WTC11 (cell line): Measurements from ENCODE around the gene WIPF3. TPM values are rescaled to one million over a fixed set of nuclear protein-coding genes. Genes with fewer than 3 reads are reported as not detected.

Experiments used
- ATAC-seq: fragments of 200-7000 bp; cut with Tn5 transposase; 2 replicates; pipeline ENCODE4 v1.10.0; 2021; ENCODE audit warnings: mild to moderate bottlenecking, moderate library complexity
- CTCF ChIA-PET: fragments of 300-600 bp; sonication (Branson Sonifier 250); formaldehyde crosslinking; loops from one replicate; lab custom pipeline; 2021; ENCODE audit warnings: antibody characterized with exemption; lab: Charles Lee
- POLR2A ChIA-PET: fragments of 350-600 bp; sonication (Branson Sonifier 250); formaldehyde crosslinking; loops from one replicate; lab custom pipeline; 2021; ENCODE audit warnings: antibody characterized with exemption; lab: Charles Lee
- DNase-seq: peaks from one replicate; pipeline ENCODE4 v3.0.0; 2021; ENCODE audit warnings: low spot score
- H3K27ac Mint-ChIP-seq: 2 replicates; pipeline ENCODE4 v1.8.0; 2021; ENCODE audit warnings: mixed read lengths
- H3K27me3 Mint-ChIP-seq: 2 replicates; pipeline ENCODE4 v1.8.0; 2021; ENCODE audit warnings: low read depth, mild to moderate bottlenecking, moderate library complexity, mixed read lengths
- H3K36me3 Mint-ChIP-seq: 2 replicates; pipeline ENCODE4 v1.8.0; 2021; ENCODE audit warnings: mixed read lengths
- H3K4me1 Mint-ChIP-seq: 2 replicates; pipeline ENCODE4 v1.8.0; 2022; ENCODE audit warnings: mixed read lengths
- H3K4me3 Mint-ChIP-seq: 2 replicates; pipeline ENCODE4 v1.8.0; 2021; ENCODE audit warnings: mild to moderate bottlenecking, moderate library complexity, mixed read lengths
- H3K9me3 Mint-ChIP-seq: 2 replicates; pipeline ENCODE4 v1.8.0; 2021; ENCODE audit warnings: mixed read lengths
- CDX4 ChIP-seq: fragments of 250-450 bp; sonication (Bioruptor Pico); IDR thresholded peaks from 2 replicates; pipeline ENCODE4 v1.9.0; 2021; ENCODE audit warnings: moderate library complexity, mild to moderate bottlenecking, inconsistent platforms, borderline replicate concordance
- CREB1 ChIP-seq: sonication (generic); formaldehyde crosslinking; IDR thresholded peaks from 2 replicates; pipeline ENCODE4 v1.8.0; 2023; ENCODE audit warnings: mild to moderate bottlenecking, missing genetic modification reagents
- ETV6 ChIP-seq: sonication (generic); formaldehyde crosslinking; IDR thresholded peaks from 2 replicates; pipeline ENCODE4 v1.8.1; 2022; ENCODE audit warnings: mild to moderate bottlenecking, missing genetic modification reagents
- FOXJ3 ChIP-seq: sonication (generic); formaldehyde crosslinking; IDR thresholded peaks from 2 replicates; pipeline ENCODE4 v1.9.0; 2021; ENCODE audit warnings: missing genetic modification reagents, mild to moderate bottlenecking, borderline replicate concordance
- FOXP1 ChIP-seq: sonication (generic); formaldehyde crosslinking; IDR thresholded peaks from 2 replicates; pipeline ENCODE4 v1.8.0; 2022; ENCODE audit warnings: missing genetic modification reagents, mild to moderate bottlenecking, moderate library complexity, borderline replicate concordance
- FOXP4 ChIP-seq: sonication (generic); formaldehyde crosslinking; IDR thresholded peaks from 2 replicates; pipeline ENCODE4 v1.8.0; 2022; ENCODE audit warnings: mild to moderate bottlenecking, missing genetic modification reagents
- JUN ChIP-seq: sonication (generic); formaldehyde crosslinking; IDR thresholded peaks from 2 replicates; pipeline ENCODE4 v1.8.0; 2023; ENCODE audit warnings: mild to moderate bottlenecking, missing genetic modification reagents
- MLX ChIP-seq: sonication (generic); formaldehyde crosslinking; IDR thresholded peaks from 2 replicates; pipeline ENCODE4 v1.8.1; 2023; ENCODE audit warnings: mild to moderate bottlenecking, missing genetic modification reagents, moderate library complexity
- MYBL2 ChIP-seq: sonication (generic); formaldehyde crosslinking; IDR thresholded peaks from 2 replicates; pipeline ENCODE4 v1.8.1; 2023; ENCODE audit warnings: mild to moderate bottlenecking, moderate library complexity, missing genetic modification reagents
- NR1H2 ChIP-seq: sonication (generic); formaldehyde crosslinking; IDR thresholded peaks from 2 replicates; pipeline ENCODE4 v1.9.0; 2021; ENCODE audit warnings: mild to moderate bottlenecking, moderate library complexity, missing genetic modification reagents
- OVOL2 ChIP-seq: fragments of 250-450 bp; sonication (Bioruptor Pico); IDR thresholded peaks from 2 replicates; pipeline ENCODE4 v1.9.0; 2021; ENCODE audit warnings: mild to moderate bottlenecking, borderline replicate concordance
- SMAD3 ChIP-seq: sonication (generic); formaldehyde crosslinking; IDR thresholded peaks from 2 replicates; pipeline ENCODE4 v1.8.0; 2022; ENCODE audit warnings: missing genetic modification reagents, mild to moderate bottlenecking, borderline replicate concordance
- SMAD4 ChIP-seq: sonication (generic); formaldehyde crosslinking; IDR thresholded peaks from 2 replicates; pipeline ENCODE4 v1.8.0; 2022; ENCODE audit warnings: mild to moderate bottlenecking, missing genetic modification reagents
- TEAD1 ChIP-seq: sonication (generic); formaldehyde crosslinking; IDR thresholded peaks from 2 replicates; pipeline ENCODE4 v1.8.0; 2022; ENCODE audit warnings: mild to moderate bottlenecking, missing genetic modification reagents
- TP53 ChIP-seq: sonication (generic); formaldehyde crosslinking; IDR thresholded peaks from 2 replicates; pipeline ENCODE4 v1.8.1; 2023; ENCODE audit warnings: mild to moderate bottlenecking, missing genetic modification reagents
- ZNF232 ChIP-seq: sonication (generic); formaldehyde crosslinking; IDR thresholded peaks from 2 replicates; pipeline ENCODE4 v1.8.0; 2022; ENCODE audit warnings: mild to moderate bottlenecking, missing genetic modification reagents
- ZNF671 ChIP-seq: fragments of 250-450 bp; sonication (Bioruptor Pico); IDR thresholded peaks from 2 replicates; pipeline ENCODE4 v1.8.0; 2021; ENCODE audit warnings: mild to moderate bottlenecking
- total RNA-seq: library from RNA; stranded (reverse); gene quantifications from 3 replicates; pipeline ENCODE4 v1.2.3, GENCODE V29; 2021
- TF ChIP-seq, protein P1 (sequence below): sonication (generic); formaldehyde crosslinking; IDR thresholded peaks from 2 replicates; pipeline ENCODE4 v1.8.1; 2022; ENCODE audit warnings: low read depth, missing genetic modification reagents, borderline replicate concordance
- TF ChIP-seq, protein P2 (sequence below): sonication (generic); formaldehyde crosslinking; IDR thresholded peaks from 2 replicates; pipeline ENCODE4 v1.8.0; 2023; ENCODE audit warnings: missing genetic modification reagents
- TF ChIP-seq, protein P3 (sequence below): sonication (generic); formaldehyde crosslinking; IDR thresholded peaks from 2 replicates; pipeline ENCODE4 v1.8.0; 2023; ENCODE audit warnings: mild to moderate bottlenecking, missing genetic modification reagents
- TF ChIP-seq, protein P4 (sequence below): sonication (generic); formaldehyde crosslinking; IDR thresholded peaks from 2 replicates; pipeline ENCODE4 v1.8.0; 2022; ENCODE audit warnings: mild to moderate bottlenecking, missing genetic modification reagents
- TF ChIP-seq, protein P5 (sequence below): sonication (generic); formaldehyde crosslinking; IDR thresholded peaks from 2 replicates; pipeline ENCODE4 v1.8.1; 2023; ENCODE audit warnings: mild to moderate bottlenecking, missing genetic modification reagents, moderate library complexity
- TF ChIP-seq, protein P6 (sequence below): sonication (generic); formaldehyde crosslinking; IDR thresholded peaks from 2 replicates; pipeline ENCODE4 v1.8.1; 2023; ENCODE audit warnings: mild to moderate bottlenecking, moderate library complexity, missing genetic modification reagents

WIPF3 gene
- total RNA-seq, 1 experiment from 2014 or later = 9.9 TPM

GRCh38 chr7:29906200-29907022 is 100.1 kb downstream of the WIPF3 start:
- Mint-ChIP-seq H3K9me3 (peaks cover 27% of the 10 kb centered on the region), H3K27me3 (no peaks in the 10 kb centered on the region), H3K4me3 (no peak overlapping the region), H3K36me3 (peaks cover 45% of the 10 kb centered on the region), H3K27ac (no peak overlapping the region)
- DNase-seq (no peak), ATAC-seq (no peak)
- ChIA-PET CTCF (interaction anchor here (1.2 kb wide), 1 partner anchor 15 kb away, joined by 3 read pairs; no protein-coding TSS in a partner anchor), POLR2A (no interaction called here)
- TF ChIP-seq SMAD3 (CRISPR knock-in tag) (no peak), ETV6 (CRISPR knock-in tag) (no peak), FOXP4 (CRISPR knock-in tag) (no peak), CDX4 (CRISPR knock-in tag) (no peak), ZNF232 (no peak), TP53 (CRISPR knock-in tag) (no peak), FOXJ3 (CRISPR knock-in tag) (no peak), NR1H2 (no peak), CREB1 (CRISPR knock-in tag) (no peak)
- TF ChIP-seq, protein P1, sequence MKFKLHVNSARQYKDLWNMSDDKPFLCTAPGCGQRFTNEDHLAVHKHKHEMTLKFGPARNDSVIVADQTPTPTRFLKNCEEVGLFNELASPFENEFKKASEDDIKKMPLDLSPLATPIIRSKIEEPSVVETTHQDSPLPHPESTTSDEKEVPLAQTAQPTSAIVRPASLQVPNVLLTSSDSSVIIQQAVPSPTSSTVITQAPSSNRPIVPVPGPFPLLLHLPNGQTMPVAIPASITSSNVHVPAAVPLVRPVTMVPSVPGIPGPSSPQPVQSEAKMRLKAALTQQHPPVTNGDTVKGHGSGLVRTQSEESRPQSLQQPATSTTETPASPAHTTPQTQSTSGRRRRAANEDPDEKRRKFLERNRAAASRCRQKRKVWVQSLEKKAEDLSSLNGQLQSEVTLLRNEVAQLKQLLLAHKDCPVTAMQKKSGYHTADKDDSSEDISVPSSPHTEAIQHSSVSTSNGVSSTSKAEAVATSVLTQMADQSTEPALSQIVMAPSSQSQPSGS = no peak
- TF ChIP-seq, protein P2, sequence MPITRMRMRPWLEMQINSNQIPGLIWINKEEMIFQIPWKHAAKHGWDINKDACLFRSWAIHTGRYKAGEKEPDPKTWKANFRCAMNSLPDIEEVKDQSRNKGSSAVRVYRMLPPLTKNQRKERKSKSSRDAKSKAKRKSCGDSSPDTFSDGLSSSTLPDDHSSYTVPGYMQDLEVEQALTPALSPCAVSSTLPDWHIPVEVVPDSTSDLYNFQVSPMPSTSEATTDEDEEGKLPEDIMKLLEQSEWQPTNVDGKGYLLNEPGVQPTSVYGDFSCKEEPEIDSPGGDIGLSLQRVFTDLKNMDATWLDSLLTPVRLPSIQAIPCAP (CRISPR knock-in tag) = no peak
- TF ChIP-seq, protein P3, sequence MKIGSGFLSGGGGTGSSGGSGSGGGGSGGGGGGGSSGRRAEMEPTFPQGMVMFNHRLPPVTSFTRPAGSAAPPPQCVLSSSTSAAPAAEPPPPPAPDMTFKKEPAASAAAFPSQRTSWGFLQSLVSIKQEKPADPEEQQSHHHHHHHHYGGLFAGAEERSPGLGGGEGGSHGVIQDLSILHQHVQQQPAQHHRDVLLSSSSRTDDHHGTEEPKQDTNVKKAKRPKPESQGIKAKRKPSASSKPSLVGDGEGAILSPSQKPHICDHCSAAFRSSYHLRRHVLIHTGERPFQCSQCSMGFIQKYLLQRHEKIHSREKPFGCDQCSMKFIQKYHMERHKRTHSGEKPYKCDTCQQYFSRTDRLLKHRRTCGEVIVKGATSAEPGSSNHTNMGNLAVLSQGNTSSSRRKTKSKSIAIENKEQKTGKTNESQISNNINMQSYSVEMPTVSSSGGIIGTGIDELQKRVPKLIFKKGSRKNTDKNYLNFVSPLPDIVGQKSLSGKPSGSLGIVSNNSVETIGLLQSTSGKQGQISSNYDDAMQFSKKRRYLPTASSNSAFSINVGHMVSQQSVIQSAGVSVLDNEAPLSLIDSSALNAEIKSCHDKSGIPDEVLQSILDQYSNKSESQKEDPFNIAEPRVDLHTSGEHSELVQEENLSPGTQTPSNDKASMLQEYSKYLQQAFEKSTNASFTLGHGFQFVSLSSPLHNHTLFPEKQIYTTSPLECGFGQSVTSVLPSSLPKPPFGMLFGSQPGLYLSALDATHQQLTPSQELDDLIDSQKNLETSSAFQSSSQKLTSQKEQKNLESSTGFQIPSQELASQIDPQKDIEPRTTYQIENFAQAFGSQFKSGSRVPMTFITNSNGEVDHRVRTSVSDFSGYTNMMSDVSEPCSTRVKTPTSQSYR = no peak
- TF ChIP-seq, protein P4, sequence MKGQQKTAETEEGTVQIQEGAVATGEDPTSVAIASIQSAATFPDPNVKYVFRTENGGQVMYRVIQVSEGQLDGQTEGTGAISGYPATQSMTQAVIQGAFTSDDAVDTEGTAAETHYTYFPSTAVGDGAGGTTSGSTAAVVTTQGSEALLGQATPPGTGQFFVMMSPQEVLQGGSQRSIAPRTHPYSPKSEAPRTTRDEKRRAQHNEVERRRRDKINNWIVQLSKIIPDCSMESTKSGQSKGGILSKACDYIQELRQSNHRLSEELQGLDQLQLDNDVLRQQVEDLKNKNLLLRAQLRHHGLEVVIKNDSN (CRISPR knock-in tag) = no peak
- TF ChIP-seq, all 79 proteins: peak for 0
- H3K4me1 Mint-ChIP-seq = no peaks in the 10 kb centered on the region

- CTCF ChIA-PET = no interaction called here
- Mint-ChIP-seq H3K27me3 (no peaks in the 10 kb centered on the region), H3K36me3 (no peaks in the 10 kb centered on the region; the same call in 1 of the 2 replicates), H3K27ac (no peak overlapping the region), H3K9me3 (no peaks in the 10 kb centered on the region), H3K4me1 (no peaks in the 10 kb centered on the region), H3K4me3 (no peak overlapping the region)
- ATAC-seq (no peak), DNase-seq (no peak)
- POLR2A ChIA-PET = no interaction called here
- TF ChIP-seq MYBL2 (CRISPR knock-in tag) (no peak), TEAD1 (CRISPR knock-in tag) (no peak), NR1H2 (no peak), TP53 (CRISPR knock-in tag) (no peak), JUN (no peak), FOXP1 (CRISPR knock-in tag) (no peak), ZNF671 (CRISPR knock-in tag) (no peak), MLX (CRISPR knock-in tag) (no peak), OVOL2 (CRISPR knock-in tag) (no peak), SMAD4 (CRISPR knock-in tag) (no peak)
- TF ChIP-seq, protein P5, sequence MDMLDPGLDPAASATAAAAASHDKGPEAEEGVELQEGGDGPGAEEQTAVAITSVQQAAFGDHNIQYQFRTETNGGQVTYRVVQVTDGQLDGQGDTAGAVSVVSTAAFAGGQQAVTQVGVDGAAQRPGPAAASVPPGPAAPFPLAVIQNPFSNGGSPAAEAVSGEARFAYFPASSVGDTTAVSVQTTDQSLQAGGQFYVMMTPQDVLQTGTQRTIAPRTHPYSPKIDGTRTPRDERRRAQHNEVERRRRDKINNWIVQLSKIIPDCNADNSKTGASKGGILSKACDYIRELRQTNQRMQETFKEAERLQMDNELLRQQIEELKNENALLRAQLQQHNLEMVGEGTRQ (CRISPR knock-in tag) = no peak
- TF ChIP-seq, protein P6, sequence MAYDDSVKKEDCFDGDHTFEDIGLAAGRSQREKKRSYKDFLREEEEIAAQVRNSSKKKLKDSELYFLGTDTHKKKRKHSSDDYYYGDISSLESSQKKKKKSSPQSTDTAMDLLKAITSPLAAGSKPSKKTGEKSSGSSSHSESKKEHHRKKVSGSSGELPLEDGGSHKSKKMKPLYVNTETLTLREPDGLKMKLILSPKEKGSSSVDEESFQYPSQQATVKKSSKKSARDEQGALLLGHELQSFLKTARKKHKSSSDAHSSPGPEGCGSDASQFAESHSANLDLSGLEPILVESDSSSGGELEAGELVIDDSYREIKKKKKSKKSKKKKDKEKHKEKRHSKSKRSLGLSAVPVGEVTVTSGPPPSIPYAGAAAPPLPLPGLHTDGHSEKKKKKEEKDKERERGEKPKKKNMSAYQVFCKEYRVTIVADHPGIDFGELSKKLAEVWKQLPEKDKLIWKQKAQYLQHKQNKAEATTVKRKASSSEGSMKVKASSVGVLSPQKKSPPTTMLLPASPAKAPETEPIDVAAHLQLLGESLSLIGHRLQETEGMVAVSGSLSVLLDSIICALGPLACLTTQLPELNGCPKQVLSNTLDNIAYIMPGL (CRISPR knock-in tag) = no peak
Observed at GRCh38 chr7:29914180-29914579, 107.9 kb downstream of the WIPF3 start.
